ENCODE measurements around the gene ACSF2.

ACSF2 gene, protein sequence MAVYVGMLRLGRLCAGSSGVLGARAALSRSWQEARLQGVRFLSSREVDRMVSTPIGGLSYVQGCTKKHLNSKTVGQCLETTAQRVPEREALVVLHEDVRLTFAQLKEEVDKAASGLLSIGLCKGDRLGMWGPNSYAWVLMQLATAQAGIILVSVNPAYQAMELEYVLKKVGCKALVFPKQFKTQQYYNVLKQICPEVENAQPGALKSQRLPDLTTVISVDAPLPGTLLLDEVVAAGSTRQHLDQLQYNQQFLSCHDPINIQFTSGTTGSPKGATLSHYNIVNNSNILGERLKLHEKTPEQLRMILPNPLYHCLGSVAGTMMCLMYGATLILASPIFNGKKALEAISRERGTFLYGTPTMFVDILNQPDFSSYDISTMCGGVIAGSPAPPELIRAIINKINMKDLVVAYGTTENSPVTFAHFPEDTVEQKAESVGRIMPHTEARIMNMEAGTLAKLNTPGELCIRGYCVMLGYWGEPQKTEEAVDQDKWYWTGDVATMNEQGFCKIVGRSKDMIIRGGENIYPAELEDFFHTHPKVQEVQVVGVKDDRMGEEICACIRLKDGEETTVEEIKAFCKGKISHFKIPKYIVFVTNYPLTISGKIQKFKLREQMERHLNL

DNA sequence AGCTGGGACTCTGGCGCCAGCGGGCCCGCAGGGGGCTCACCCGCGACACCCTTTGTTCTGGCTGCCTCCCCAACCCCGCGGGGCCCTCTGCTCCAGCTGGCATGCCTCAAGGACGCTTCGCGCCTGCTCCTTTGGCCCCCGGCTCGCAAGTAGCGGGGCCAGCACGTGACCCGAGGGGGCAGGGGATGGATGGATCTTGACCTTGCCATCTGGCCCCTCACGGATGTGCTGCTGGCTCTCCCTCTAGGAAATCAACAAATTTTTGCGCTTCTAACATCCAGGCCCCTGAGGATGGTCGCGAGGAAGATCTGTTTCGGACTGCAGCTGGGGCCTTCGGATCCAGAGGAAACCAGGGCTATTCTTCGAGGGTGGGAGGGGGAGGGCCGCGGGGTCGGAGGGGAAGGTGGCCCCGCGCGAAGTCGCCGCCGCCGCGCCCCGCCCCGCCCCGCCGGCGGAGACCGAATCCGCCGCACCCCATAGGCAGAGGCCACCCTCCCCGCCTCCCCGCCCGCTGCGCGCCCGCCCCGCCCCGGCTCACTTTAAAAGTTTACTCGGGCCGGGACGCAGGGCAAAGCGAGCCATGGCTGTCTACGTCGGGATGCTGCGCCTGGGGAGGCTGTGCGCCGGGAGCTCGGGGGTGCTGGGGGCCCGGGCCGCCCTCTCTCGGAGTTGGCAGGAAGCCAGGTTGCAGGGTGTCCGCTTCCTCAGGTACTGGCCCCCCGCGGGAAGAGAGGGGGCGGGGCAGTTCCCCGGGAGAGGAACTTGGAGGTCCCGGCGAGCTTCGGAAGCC lies at the start of gene ACSF2:
ACSF2 (plus strand) TSS at position 537 of the 790 bp plus-strand sequence; CDS start at position 581, 44 bp downstream.
- TF ChIP-seq, protein P1, sequence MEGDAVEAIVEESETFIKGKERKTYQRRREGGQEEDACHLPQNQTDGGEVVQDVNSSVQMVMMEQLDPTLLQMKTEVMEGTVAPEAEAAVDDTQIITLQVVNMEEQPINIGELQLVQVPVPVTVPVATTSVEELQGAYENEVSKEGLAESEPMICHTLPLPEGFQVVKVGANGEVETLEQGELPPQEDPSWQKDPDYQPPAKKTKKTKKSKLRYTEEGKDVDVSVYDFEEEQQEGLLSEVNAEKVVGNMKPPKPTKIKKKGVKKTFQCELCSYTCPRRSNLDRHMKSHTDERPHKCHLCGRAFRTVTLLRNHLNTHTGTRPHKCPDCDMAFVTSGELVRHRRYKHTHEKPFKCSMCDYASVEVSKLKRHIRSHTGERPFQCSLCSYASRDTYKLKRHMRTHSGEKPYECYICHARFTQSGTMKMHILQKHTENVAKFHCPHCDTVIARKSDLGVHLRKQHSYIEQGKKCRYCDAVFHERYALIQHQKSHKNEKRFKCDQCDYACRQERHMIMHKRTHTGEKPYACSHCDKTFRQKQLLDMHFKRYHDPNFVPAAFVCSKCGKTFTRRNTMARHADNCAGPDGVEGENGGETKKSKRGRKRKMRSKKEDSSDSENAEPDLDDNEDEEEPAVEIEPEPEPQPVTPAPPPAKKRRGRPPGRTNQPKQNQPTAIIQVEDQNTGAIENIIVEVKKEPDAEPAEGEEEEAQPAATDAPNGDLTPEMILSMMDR (IDR thresholded peaks at IDR 0.05; ENCODE audit: low read depth, low read length): no peak
- H3K4me3 ChIP-seq (ENCODE audit: low read depth, low read length): peak within 1 kb of the TSS; percentile 67

DNA sequence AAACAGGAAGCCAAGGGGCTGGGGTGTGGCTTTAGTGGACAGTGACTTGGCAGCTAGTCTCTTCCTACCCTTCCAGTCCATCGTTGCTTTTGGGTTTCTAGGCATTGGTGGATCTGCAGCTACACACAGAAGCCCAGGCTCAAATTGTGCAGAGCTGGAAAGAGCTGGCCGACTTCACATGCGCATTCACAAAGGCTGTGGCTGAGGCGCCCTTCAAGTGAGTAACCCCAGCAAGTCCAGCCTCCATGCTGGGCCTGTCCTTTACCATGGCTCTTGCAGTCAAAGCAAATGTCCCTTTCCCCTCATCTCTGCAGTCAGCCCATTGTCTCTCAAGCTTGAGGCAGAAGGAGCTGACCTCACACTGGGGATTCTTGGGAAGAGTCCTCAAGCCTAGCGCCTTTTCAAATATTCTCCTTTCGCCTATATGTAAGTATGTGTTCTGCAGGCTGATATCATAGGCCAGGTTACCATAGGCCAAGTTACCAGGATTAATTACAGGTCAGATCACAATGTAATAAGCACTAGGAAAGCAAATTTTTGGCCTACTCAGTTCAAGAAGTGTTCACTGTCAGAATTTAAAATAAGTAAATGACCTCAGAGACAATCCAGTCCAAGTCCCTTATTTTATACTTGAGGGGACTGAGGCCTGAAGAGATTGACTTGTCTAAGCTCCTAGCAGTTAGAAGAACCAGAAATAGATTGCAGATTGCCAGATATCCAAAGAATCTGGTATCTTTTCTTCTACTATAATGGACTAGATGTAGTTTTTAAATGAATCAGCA lies 46.5 kb upstream of the ACSF2 start:
- TF ChIP-seq, protein P1 (IDR thresholded peaks at IDR 0.05; ENCODE audit: low read depth, low read length): no peak
- no peak overlapping the region for H3K4me3 ChIP-seq (ENCODE audit: low read depth, low read length)

DNA sequence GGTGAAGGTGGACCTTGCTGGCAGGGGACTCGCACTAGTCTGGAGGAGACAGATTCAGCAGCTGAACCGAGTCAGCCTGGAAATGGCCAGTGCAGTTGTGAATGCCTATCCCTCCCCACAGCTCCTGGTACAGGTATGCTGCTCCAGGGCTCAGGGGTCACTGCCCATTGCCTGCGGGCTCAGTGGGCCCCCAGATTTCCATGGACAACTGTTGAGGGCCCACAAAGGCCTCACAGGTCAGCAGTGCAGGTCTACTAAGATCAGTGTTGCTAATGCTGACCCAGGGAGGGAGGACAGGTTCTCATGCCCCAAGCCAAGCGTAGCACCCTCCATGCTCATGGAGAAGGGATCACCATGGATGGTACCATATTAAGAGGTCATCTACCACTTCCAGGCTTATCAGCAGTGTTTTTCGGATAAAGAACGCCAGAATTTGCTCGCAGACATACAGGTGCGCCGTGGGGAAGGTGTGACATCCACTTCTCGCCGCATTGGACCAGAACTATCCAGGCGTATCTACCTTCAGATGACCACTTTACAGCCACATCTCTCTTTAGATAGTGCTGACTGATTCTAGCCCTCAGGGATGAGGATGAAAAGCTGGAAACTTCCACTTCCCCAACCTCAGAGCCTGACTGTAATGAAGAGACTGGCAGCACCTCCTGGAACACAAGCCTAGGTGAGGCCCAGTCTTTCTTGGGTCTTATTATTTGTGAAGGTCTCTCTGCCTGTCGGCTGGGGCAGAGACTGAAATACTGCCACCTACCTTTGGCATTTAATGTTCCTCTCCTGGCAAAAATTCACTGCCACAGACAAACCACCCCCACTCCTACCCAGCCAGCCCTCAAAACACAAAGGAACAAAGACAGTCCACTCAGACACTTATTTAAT lies 45.4 kb upstream of the ACSF2 start:
- H3K4me3 ChIP-seq (ENCODE audit: low read depth, low read length): no peak overlapping the region
- TF ChIP-seq, protein P1 (IDR thresholded peaks at IDR 0.05; ENCODE audit: low read depth, low read length): no peak

DNA sequence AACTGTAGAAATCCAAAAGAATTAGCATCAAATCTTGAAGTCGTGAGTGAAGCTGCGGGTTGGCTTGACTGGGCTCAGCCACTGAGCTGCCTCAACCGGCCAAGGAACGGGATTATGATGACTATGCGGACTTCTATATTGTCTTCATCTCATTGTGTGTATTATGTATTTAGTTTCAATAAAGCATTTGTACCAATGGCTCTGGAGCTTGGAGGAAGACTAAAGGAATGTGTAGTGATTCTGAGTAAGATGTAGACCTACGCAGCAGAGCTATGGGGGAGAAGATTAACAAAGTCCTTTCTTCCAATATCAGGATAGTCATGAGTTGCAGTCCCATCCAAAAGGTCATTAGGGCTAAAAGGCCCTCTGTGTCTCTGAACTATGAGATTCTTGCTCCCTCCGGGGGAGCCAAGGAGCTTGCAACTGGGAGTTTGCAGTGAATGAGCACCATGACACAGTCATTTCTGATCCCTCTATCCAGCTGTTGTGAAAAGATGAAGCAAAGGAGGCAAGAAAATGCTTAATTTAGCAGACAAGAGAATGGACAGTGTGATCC lies 44.7 kb upstream of the ACSF2 start:
- no peak overlapping the region for H3K4me3 ChIP-seq (ENCODE audit: low read depth, low read length)
- TF ChIP-seq, protein P1 (IDR thresholded peaks at IDR 0.05; ENCODE audit: low read depth, low read length): no peak

DNA sequence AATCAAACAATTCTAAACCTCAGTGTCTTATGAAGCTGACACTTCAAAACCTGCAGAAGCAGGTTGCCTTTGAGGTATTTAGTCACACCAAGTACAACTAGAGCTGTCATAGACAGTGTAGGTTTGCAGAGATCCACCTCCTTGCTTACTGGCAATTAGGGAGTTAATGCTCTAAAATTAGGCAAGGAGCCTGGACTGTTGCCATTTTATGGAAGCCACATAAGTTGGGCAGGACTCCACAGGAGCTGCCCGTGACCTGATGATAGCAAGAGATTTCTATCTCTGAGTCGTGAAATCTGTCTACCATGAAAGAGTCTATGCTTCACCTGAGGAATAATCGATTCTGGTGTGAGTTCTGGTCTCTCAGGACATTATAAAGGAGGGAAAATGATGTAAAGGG lies 44.1 kb upstream of the ACSF2 start:
- H3K4me3 ChIP-seq (ENCODE audit: low read depth, low read length): no peak overlapping the region
- TF ChIP-seq, protein P1 (IDR thresholded peaks at IDR 0.05; ENCODE audit: low read depth, low read length): no peak

DNA sequence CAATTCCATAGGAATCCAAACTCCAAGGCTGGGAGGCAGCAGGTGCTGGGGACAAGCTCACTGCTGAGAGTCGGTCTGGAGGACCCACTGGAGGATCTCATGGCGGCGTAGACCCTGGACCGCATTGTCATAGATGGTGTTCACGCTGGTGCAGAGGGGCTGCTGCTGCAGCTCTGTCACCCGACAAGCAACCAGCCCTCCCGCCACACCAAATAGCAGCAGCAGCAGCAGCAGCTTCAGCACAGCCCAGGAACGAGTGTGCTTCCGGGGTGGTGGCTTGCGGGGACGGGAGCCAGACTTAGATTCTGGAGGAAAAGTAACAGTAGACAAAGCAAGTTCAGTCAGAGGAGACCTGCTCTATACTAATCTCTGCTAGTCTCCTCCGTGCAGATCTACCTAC lies 43.1 kb upstream of the ACSF2 start:
- no peak overlapping the region for H3K4me3 ChIP-seq (ENCODE audit: low read depth, low read length)
- TF ChIP-seq, protein P1 (IDR thresholded peaks at IDR 0.05; ENCODE audit: low read depth, low read length): no peak
